NT2/D1 (cell line): ENCODE data around the gene TBCK.

Experiments used
- YY1 ChIP-seq: IDR thresholded peaks from 2 replicates; pipeline ENCODE4 v1.6.1; 2011; ENCODE audit not compliant: insufficient read length, insufficient read depth
- ZNF274 ChIP-seq: IDR thresholded peaks from 2 replicates; pipeline ENCODE4 v1.6.1; 2011; ENCODE audit warnings: mild to moderate bottlenecking, low read depth, low read length

- TF ChIP-seq YY1 (no peak), ZNF274 (no peak)
Observed at GRCh38 chr4:106222548-106222947, 93.5 kb downstream of the TBCK start.
